GM19193 (cell line): ENCODE measurements around the gene TMEM35A.

ENCODE experiments used
- POLR2A ChIP-seq: IDR thresholded peaks from 4 replicates; pipeline ENCODE4 v1.6.1; 2011; ENCODE audit not compliant: insufficient read depth, insufficient read length; ENCODE audit errors: extremely low read depth

TMEM35A gene

GRCh38 chrX:101078716-101079598 is at the start of gene TMEM35A:
TMEM35A (plus strand) TSS chrX:101078879; CDS start chrX:101079003, 124 bp downstream.
- TF ChIP-seq POLR2A: no peak

- no peak for TF ChIP-seq POLR2A
Measured at GRCh38 chrX:101029665-101030064, 49.0 kb upstream of the TMEM35A start.

- TF ChIP-seq POLR2A: no peak
Measured at GRCh38 chrX:101037231-101037630, 41.4 kb upstream of the TMEM35A start.

GRCh38 chrX:101040197-101040596 is 38.5 kb upstream of the TMEM35A start:
- TF ChIP-seq POLR2A: no peak

- no peak for TF ChIP-seq POLR2A
Measured at GRCh38 chrX:101051153-101051548, 27.5 kb upstream of the TMEM35A start.

- TF ChIP-seq POLR2A: peak; percentile 71
Measured at GRCh38 chrX:101051549-101052302, 27.0 kb upstream of the TMEM35A start, which contains the start of gene TRMT2B. TRMT2B (minus strand) TSS chrX:101052111; CDS start chrX:101042289, 9,822 bp downstream.

- no peak for TF ChIP-seq POLR2A
Measured at GRCh38 chrX:101057093-101057714, 21.5 kb upstream of the TMEM35A start.

- TF ChIP-seq POLR2A: no peak
Measured at GRCh38 chrX:101062176-101062575, 16.5 kb upstream of the TMEM35A start.

GRCh38 chrX:101071582-101071981 is 7.1 kb upstream of the TMEM35A start:
- no peak for TF ChIP-seq POLR2A

GRCh38 chrX:101079736-101080270 is 1.1 kb downstream of the TMEM35A start:
- TF ChIP-seq POLR2A: no peak

GRCh38 chrX:101080326-101081124 is 1.8 kb downstream of the TMEM35A start:
- TF ChIP-seq POLR2A: no peak

GRCh38 chrX:101081231-101081630 is 2.6 kb downstream of the TMEM35A start:
- no peak for TF ChIP-seq POLR2A

GRCh38 chrX:101091817-101092216 is 13.1 kb downstream of the TMEM35A start:
- TF ChIP-seq POLR2A: no peak
